HG03432 (cell line): ENCODE results near the gene SHPK.

Experiments
- ATAC-seq: cut with Tn5 transposase; IDR thresholded peaks from one replicate; pipeline ENCODE4 v1.9.1; 2021; ENCODE audit warnings: mild to moderate bottlenecking, moderate library complexity; ENCODE audit not compliant: unreplicated experiment

Gene SHPK

GRCh38 chr17:3636154-3636907, at the start of gene SHPK, which contains the start of gene CTNS:
SHPK (minus strand) TSS chr17:3636250; CDS start chr17:3636219, 31 bp downstream.
CTNS (plus strand) TSS chr17:3636760; CDS start chr17:3640207, 3,447 bp downstream.
- ATAC-seq: peak; percentile 94

- no peak for ATAC-seq
Measured at GRCh38 chr17:3685174-3685573, 49.1 kb upstream of the SHPK start.

- peak; percentile 57 for ATAC-seq
Measured at GRCh38 chr17:3683054-3683511, 47.0 kb upstream of the SHPK start.

DNA sequence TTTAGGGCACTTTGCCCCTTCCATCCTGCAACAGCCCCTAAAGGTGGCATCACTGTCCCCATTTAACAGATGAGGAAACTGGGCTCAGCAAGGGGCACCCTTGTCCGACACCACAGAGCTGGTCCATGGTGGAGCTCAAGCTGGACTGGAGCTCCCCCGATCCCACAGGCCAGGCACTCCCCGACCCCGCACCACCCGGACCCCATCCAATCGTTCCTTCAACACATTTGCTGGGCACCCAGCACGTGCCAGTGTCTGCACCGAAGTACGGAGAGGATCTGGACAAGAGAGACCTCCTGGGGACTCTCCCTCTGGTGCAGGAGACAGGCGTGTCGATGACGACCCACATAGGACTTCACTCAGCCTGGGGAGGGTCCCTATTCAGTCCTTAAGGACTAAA, 46.0 kb upstream of the SHPK start:
- ATAC-seq: no peak

- ATAC-seq: no peak
Measured at GRCh38 chr17:3681565-3681964, 45.5 kb upstream of the SHPK start.

DNA sequence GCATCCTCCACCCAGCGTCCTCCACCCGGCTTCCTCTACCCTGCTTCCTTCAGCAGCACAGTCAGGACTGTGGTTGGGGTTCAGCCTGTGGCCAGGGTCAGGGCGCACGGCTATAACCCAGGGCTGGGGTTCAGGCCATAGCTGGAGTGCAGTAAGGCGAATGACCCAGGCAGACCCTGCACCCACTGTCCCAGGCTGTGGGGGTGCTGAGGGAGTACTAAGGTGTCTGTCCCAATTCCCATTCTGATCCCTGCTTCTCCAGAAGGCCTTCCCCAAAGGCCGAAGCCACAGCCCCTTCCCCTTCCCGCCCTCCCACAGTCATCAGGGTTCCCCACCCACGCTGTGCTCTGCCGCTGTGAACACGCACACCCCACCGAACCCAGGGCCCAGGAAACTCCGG, 45.0 kb upstream of the SHPK start:
- ATAC-seq: no peak

DNA sequence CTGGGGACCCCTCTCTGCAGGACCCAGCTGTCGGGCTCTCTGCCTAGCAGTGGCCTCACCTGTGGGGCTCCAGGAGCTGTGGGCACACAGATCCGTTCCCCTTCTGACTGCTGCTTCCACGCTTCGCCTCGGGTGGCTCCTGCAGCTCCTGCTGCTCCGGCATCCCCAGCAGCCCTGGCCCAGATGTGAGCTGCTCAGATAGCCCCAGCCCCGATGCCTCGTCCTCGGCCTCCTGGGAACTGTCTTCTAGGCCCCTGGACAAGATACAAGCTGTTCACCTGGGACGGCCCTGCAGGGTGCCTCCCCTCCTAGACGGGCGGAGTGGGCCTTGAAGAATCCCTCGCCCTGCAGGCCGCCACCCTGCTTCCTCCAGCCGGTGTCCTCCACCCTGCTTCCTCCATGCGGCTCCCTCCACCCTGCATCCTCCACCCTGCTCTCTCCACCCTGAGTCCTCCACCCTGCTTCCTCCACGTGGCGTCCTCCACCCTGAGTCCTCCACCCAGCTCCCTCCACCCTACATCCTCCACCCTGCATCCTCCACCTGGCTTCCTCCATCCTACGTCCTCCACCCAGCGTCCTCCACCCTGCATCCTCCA, 43.6 kb upstream of the SHPK start:
- ATAC-seq: no peak

GRCh38 chr17:3678821-3679530, 42.9 kb upstream of the SHPK start:
- ATAC-seq: no peak

DNA sequence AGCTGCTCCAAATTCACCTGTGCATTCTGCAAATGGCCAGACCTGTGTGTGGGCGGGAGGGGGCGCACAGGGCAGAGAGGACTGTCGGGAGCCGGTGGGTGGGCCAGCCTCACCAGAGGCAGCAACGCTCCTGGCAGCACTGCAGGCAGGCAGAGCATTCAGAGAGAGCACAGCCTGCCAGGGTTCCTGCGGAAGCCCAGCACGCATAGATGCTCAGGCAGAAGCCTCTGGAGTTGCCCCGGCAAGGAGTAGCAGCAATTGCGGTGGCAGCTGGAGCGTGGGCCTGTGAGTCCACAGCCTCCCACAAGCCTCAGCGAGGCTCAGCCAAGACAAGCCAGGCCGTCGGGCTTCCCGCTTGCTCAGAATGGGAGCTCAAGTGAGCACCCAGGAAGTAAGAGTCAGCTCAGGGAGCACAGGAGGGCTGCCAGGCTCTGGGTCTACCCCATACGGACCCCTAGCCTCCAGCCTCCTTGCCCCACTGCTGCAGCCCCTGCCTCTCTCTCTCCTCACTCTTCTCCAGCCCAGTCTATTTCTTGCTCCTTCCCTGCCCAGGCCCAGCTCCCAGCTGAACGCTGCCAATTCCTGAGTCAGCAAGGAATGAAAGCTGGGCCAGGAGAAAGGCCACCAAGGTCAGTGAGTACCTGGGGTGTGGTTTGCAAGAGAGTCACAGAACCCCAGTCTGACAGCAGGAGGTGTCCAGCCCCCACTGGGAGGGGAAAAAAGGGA, 42.2 kb upstream of the SHPK start:
- ATAC-seq: no peak

- ATAC-seq: no peak
Measured at GRCh38 chr17:3675886-3676285, 39.8 kb upstream of the SHPK start.

DNA sequence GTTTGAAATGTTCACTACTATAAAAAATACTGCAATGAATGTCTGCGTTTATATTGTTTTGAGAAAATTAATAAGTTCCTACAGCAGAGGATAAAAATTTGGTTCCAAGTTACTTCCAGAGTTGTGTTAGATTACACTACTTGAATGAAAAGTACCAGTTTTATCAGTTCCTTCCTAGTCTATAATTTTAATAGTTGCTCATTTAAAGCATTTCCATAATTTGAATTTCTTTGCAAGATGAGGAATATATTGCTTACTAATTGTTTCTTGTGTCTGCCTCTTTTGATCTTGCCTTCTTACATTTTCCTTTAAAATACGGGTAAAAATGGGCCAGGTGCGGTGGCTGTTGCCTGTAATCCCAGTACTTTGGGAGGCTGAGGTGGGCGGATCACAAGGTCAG, 36.5 kb upstream of the SHPK start:
- no peak for ATAC-seq

GRCh38 chr17:3669548-3669947, 33.5 kb upstream of the SHPK start:
- ATAC-seq: no peak

DNA sequence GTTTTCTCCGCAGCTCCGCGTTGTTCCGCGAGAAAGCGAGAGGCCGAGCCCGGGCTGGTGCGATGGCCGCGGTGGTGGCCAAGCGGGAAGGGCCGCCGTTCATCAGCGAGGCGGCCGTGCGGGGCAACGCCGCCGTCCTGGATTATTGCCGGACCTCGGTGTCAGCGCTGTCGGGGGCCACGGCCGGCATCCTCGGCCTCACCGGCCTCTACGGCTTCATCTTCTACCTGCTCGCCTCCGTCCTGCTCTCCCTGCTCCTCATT, 33.0 kb upstream of the SHPK start:
- no peak for ATAC-seq

- ATAC-seq: peak; percentile 86
Measured at GRCh38 chr17:3668279-3669084, 32.4 kb upstream of the SHPK start, which contains the start of the genes EMC6 and TAX1BP3. EMC6 (plus strand) TSS chr17:3668812; CDS start chr17:3669147, 335 bp downstream. TAX1BP3 (minus strand) TSS chr17:3668578; CDS start chr17:3668526, 52 bp downstream.

DNA sequence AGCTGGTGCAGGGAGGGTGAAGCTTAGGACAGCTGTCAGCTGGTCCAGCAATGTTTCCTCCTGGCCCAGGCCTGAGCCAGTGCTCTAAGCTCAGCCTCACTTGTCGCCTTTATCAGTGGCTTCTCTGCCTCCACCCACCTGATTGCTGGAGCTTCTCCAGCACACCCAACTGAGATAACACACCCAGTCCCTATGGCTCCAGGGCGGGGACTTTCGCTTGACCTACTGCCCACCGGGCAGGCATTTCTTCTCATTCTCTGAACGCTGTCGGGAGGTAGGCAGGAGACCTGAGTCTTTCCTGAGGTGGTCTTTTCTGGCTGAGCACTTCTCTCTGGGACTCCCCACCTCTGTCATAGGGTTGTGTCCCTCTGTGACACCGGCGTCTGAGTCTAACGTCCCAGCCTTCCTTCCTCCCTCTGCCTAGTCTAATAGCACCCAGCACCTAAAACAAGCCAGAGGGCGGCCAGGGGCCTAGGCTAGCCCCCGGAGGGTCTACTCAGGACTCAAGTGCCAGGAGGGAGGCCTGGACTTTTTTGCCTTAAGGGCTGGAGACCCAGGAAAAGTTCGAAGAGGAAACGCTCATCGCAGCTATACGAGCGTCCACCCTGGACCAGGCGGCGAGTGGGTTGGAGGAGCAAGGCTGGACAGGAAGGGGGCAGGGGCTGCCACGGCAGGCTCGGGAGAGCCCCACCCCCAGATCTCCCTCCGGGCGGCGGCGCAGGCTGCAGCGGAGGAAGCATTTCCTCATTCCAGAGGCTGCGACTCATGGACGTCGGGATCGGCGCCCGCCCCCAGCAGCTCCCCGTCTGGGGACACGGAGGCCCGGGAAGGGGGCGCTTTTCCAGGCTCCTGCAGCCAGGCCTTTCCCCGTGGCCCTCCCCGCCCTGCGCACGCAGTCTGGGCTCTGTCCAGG, 31.6 kb upstream of the SHPK start:
- ATAC-seq: peak; percentile 10

DNA sequence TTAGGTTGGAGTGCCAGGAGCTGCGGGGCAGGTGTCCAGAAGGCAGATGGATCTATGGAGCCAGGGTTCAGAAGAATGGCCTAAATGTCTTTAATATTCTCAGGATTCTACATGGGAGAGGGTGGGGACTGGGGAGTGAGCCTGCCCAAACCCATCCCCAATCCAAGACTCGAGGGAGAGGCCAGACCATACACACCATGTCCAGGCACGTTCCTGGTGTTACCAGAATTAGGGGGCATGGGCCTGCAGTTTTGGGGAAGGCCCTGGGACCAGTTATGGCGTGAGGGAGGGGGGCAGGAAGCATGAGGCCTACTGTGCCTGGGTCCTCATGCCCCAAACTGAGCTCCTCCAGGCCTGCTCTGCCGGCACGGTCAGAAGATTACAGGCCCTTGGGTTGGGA, 30.5 kb upstream of the SHPK start:
- no peak for ATAC-seq

GRCh38 chr17:3665834-3666233, 29.8 kb upstream of the SHPK start:
- ATAC-seq: no peak

GRCh38 chr17:3663102-3664011, 27.3 kb upstream of the SHPK start:
- no peak for ATAC-seq
